Activated T-cell treated with anti-CD3 and anti-CD28 coated beads for 4 hours (primary cell): ENCODE measurements around the gene KLK13.

Source experiments
- DNase-seq: peaks from one replicate; pipeline ENCODE4 v3.0.0-alpha.2; 2020

The KLK13 gene

GRCh38 chr19:51060336-51060735, 4.6 kb downstream of the KLK13 start:
- DNase-seq = no peak

GRCh38 chr19:51059715-51060114, 5.2 kb downstream of the KLK13 start:
- DNase-seq = no peak

GRCh38 chr19:51055866-51056265, 9.0 kb downstream of the KLK13 start:
- DNase-seq = no peak

- DNase-seq = no peak
These were observed 17.9 kb downstream of the KLK13 start for GRCh38 chr19:51047031-51047335.

GRCh38 chr19:51044327-51044726, 20.6 kb downstream of the KLK13 start:
- DNase-seq = no peak

GRCh38 chr19:51043497-51043896, 21.4 kb downstream of the KLK13 start:
- DNase-seq = no peak

- DNase-seq = no peak
These were observed 24.7 kb downstream of the KLK13 start for GRCh38 chr19:51040151-51040550.

- DNase-seq = no peak
These were observed 28.4 kb downstream of the KLK13 start for GRCh38 chr19:51036519-51036918.

- DNase-seq = no peak
These were observed 30.2 kb downstream of the KLK13 start, which contains the start of gene KLK12 for GRCh38 chr19:51034704-51035103. Gene KLK12 (minus strand): TSS chr19:51035002. CDS start chr19:51034621, 381 bp downstream.

GRCh38 chr19:51031880-51032225, 33.0 kb downstream of the KLK13 start:
- DNase-seq = no peak

GRCh38 chr19:51031220-51031879, 33.5 kb downstream of the KLK13 start:
- no peak for DNase-seq

- DNase-seq = no peak
These were observed 34.3 kb downstream of the KLK13 start for GRCh38 chr19:51030631-51031030.

- no peak for DNase-seq
These were observed 35.2 kb downstream of the KLK13 start for GRCh38 chr19:51029718-51030117.

- DNase-seq = no peak
These were observed 37.0 kb downstream of the KLK13 start for GRCh38 chr19:51027873-51028272.

GRCh38 chr19:51027126-51027806, 37.6 kb downstream of the KLK13 start:
- DNase-seq = no peak

- no peak for DNase-seq
These were observed 38.4 kb downstream of the KLK13 start, which contains the start of gene KLK11 for GRCh38 chr19:51026554-51026831. Gene KLK11 (minus strand): TSS chr19:51026616. CDS start chr19:51025631, 985 bp downstream.

GRCh38 chr19:51025809-51026553, 38.9 kb downstream of the KLK13 start:
- no peak for DNase-seq

- DNase-seq = no peak
These were observed 39.5 kb downstream of the KLK13 start for GRCh38 chr19:51025401-51025800.

GRCh38 chr19:51024924-51025323, 40.0 kb downstream of the KLK13 start:
- no peak for DNase-seq

GRCh38 chr19:51023946-51024345, 40.9 kb downstream of the KLK13 start:
- no peak for DNase-seq

- no peak for DNase-seq
These were observed 42.4 kb downstream of the KLK13 start for GRCh38 chr19:51022526-51022925.

- DNase-seq = no peak
These were observed 43.8 kb downstream of the KLK13 start for GRCh38 chr19:51020988-51021651.

GRCh38 chr19:51019544-51019925, 45.4 kb downstream of the KLK13 start, which contains the start of gene KLK10:
Gene KLK10 (minus strand): TSS chr19:51019709. CDS start chr19:51019130, 579 bp downstream.
- no peak for DNase-seq
